H9 (cell line): ENCODE data around the gene ROBO1. TPM values are rescaled to one million over a fixed set of nuclear protein-coding genes. Genes with fewer than 3 reads are reported as not detected.

Source experiments
- DNase-seq: peaks from one replicate; pipeline ENCODE4 v3.0.0-alpha.2; 2017
- H2AFZ ChIP-seq: one replicate; pipeline ENCODE4 v1.6.1; 2013; ENCODE audit warnings: mild to moderate bottlenecking, low read length, control low read depth, moderate library complexity
- H2AK5ac ChIP-seq: 2 replicates; pipeline ENCODE4 v1.6.1; 2013; ENCODE audit warnings: low read length, control low read depth, mixed read lengths; ENCODE audit not compliant: insufficient read length
- H2BK120ac ChIP-seq: one replicate; pipeline ENCODE4 v1.6.1; 2013; ENCODE audit warnings: low read depth, mild to moderate bottlenecking, low read length, control low read depth, inconsistent platforms; ENCODE audit not compliant: poor library complexity, severe bottlenecking
- H2BK12ac ChIP-seq: 2 replicates; pipeline ENCODE4 v1.6.1; 2013; ENCODE audit warnings: low read length, control low read depth, mixed read lengths, low read depth; ENCODE audit not compliant: insufficient read length
- H2BK15ac ChIP-seq: 2 replicates; pipeline ENCODE4 v1.6.1; 2013; ENCODE audit warnings: low read depth, low read length, control low read depth
- H2BK20ac ChIP-seq: one replicate; pipeline ENCODE4 v1.6.1; 2013; ENCODE audit warnings: low read depth, mild to moderate bottlenecking, low read length, control low read depth, inconsistent platforms; ENCODE audit not compliant: poor library complexity, severe bottlenecking
- H2BK5ac ChIP-seq: 2 replicates; pipeline ENCODE4 v1.6.1; 2013; ENCODE audit warnings: low read length, control low read depth, mixed read lengths; ENCODE audit not compliant: insufficient read length
- H3K14ac ChIP-seq: 2 replicates; pipeline ENCODE4 v1.6.1; 2013; ENCODE audit warnings: low read length, control low read depth; ENCODE audit not compliant: insufficient read depth
- H3K18ac ChIP-seq: 2 replicates; pipeline ENCODE4 v1.6.1; 2013; ENCODE audit warnings: low read depth, mild to moderate bottlenecking, mixed read lengths, low read length, control low read depth; ENCODE audit not compliant: insufficient read length
- H3K23ac ChIP-seq: 2 replicates; pipeline ENCODE4 v1.6.1; 2013; ENCODE audit warnings: low read length, control low read depth, mixed read lengths, low read depth; ENCODE audit not compliant: insufficient read length
- H3K23me2 ChIP-seq: 2 replicates; pipeline ENCODE4 v1.6.1; 2013; ENCODE audit warnings: low read depth, mild to moderate bottlenecking, mixed read lengths, low read length, control low read depth; ENCODE audit not compliant: insufficient read length, poor library complexity, severe bottlenecking
- H3K27ac ChIP-seq: 2 replicates; pipeline ENCODE4 v1.5.1; 2013; ENCODE audit warnings: low read length, control low read depth, mixed read lengths, low read depth; ENCODE audit not compliant: insufficient read length
- H3K27me3 ChIP-seq: 2 replicates; pipeline ENCODE4 v1.6.1; 2013; ENCODE audit warnings: low read length, control low read depth, inconsistent platforms; ENCODE audit not compliant: insufficient read depth
- H3K4ac ChIP-seq: 2 replicates; pipeline ENCODE4 v1.6.1; 2013; ENCODE audit warnings: low read depth, mild to moderate bottlenecking, control low read depth, inconsistent platforms, low read length, moderate library complexity
- H3K4me1 ChIP-seq: 2 replicates; pipeline ENCODE4 v1.6.1; 2013; ENCODE audit warnings: low read length, control low read depth, inconsistent platforms; ENCODE audit not compliant: insufficient read depth
- H3K4me2 ChIP-seq: 2 replicates; pipeline ENCODE4 v1.6.1; 2013; ENCODE audit warnings: low read length, control low read depth, mixed read lengths; ENCODE audit not compliant: insufficient read length, insufficient read depth
- H3K56ac ChIP-seq: 2 replicates; pipeline ENCODE4 v1.6.1; 2013; ENCODE audit warnings: low read depth, mild to moderate bottlenecking, mixed read lengths, low read length, control low read depth; ENCODE audit not compliant: insufficient read length
- H3K79me1 ChIP-seq: 2 replicates; pipeline ENCODE4 v1.6.1; 2013; ENCODE audit warnings: low read depth, mild to moderate bottlenecking, moderate library complexity, low read length, control low read depth, inconsistent platforms; ENCODE audit not compliant: insufficient read depth, poor library complexity, severe bottlenecking
- H3K79me2 ChIP-seq: 2 replicates; pipeline ENCODE4 v1.6.1; 2013; ENCODE audit warnings: low read length, control low read depth, inconsistent platforms; ENCODE audit not compliant: insufficient read depth
- H3K9ac ChIP-seq: 2 replicates; pipeline ENCODE4 v1.6.1; 2013; ENCODE audit warnings: low read length, control low read depth, mixed read lengths; ENCODE audit not compliant: insufficient read length; ENCODE audit errors: extremely low read depth
- H3K9me3 ChIP-seq: one replicate; pipeline ENCODE4 v1.6.1; 2013; ENCODE audit warnings: low read depth, low read length, inconsistent platforms; ENCODE audit not compliant: control insufficient read depth
- H3T11ph ChIP-seq: one replicate; pipeline ENCODE4 v1.6.1; 2013; ENCODE audit warnings: mild to moderate bottlenecking, low read length, control low read depth, inconsistent platforms
- H4K20me1 ChIP-seq: one replicate; pipeline ENCODE4 v1.6.1; 2013; ENCODE audit not compliant: control insufficient read depth, insufficient read length, insufficient read depth
- H4K5ac ChIP-seq: 2 replicates; pipeline ENCODE4 v1.6.1; 2013; ENCODE audit warnings: low read depth, mild to moderate bottlenecking, mixed read lengths, low read length, control low read depth; ENCODE audit not compliant: insufficient read length
- H4K8ac ChIP-seq: replicated peaks from 2 replicates; pipeline ENCODE4 v1.6.1; 2013; ENCODE audit warnings: low read length, control low read depth, mixed read lengths, low read depth; ENCODE audit not compliant: insufficient read length
- H4K91ac ChIP-seq: 2 replicates; pipeline ENCODE4 v1.6.1; 2013; ENCODE audit warnings: low read depth, mild to moderate bottlenecking, moderate library complexity, mixed read lengths, low read length, control low read depth; ENCODE audit not compliant: insufficient read length
- H3K27ac Mint-ChIP-seq, 3 experiments: 2 replicates in 2 of 3; 3 replicates in 1 of 3; pipeline ENCODE4 v1.8.0; 2020 to 2021; ENCODE audit warnings: mixed read lengths in 3 of 3, mild to moderate bottlenecking in 1 of 3, moderate library complexity in 1 of 3
- H3K27me3 Mint-ChIP-seq: 2 replicates; pipeline ENCODE4 v1.8.0; 2021; ENCODE audit warnings: low read depth, mild to moderate bottlenecking, moderate library complexity, mixed read lengths
- H3K36me3 Mint-ChIP-seq, 3 experiments: 2 replicates in 2 of 3; 3 replicates in 1 of 3; pipeline ENCODE4 v1.8.0; 2020 to 2021; ENCODE audit warnings: low read depth in 3 of 3, mixed read lengths in 3 of 3; ENCODE audit not compliant: insufficient read depth in 1 of 3
- H3K4me1 Mint-ChIP-seq, 2 experiments: 2 replicates each; pipeline ENCODE4 v1.8.0; 2020; ENCODE audit warnings: mixed read lengths in 2 of 2
- H3K4me3 Mint-ChIP-seq, 2 experiments: 2 replicates in 1 of 2; 3 replicates in 1 of 2; pipeline ENCODE4 v1.8.0; 2020 to 2021; ENCODE audit warnings: mild to moderate bottlenecking in 2 of 2, mixed read lengths in 2 of 2, moderate library complexity in 1 of 2
- H3K9me3 Mint-ChIP-seq, 2 experiments: 2 replicates in 1 of 2; 3 replicates in 1 of 2; pipeline ENCODE4 v1.8.0; 2020; ENCODE audit warnings: mild to moderate bottlenecking in 2 of 2, mixed read lengths in 2 of 2, moderate library complexity in 1 of 2
- WGBS: extraction: QIAGEN DNeasy Blood & Tissue Kit; methylation state at CpG from one replicate; pipeline ENCODE4 v1.1.7; 2013; ENCODE audit warnings: missing lambda C conversion rate, low lambda C conversion rate, mixed read lengths; ENCODE audit not compliant: insufficient read length; ENCODE audit errors: extremely low coverage; 5-methylcytosine and 5-hydroxymethylcytosine counted together
- total RNA-seq: library from RNA; stranded (reverse); gene quantifications from 2 replicates; pipeline ENCODE4 v1.2.1, GENCODE V29; 2021
- TF ChIP-seq, protein P1 (sequence below): fragments of 200-600 bp; sonication (generic); conservative IDR thresholded peaks from 3 replicates; pipeline ENCODE4 v1.8.0; 2021; ENCODE audit warnings: antibody characterized with exemption, mild to moderate bottlenecking

Gene ROBO1
- total RNA-seq, 1 experiment from 2014 or later: 62.7 TPM

GRCh38 chr3:78906930-78907329, 860.9 kb downstream of the ROBO1 start:
- no peak overlapping the region for H3K27ac Mint-ChIP-seq
- WGBS: no CpG with 5 or more reads among the region's 1 CpG
- no peak overlapping the region for H4K8ac ChIP-seq

More at GRCh38 chr3:78906930-78907329, 860.9 kb downstream of the ROBO1 start:
- H2AK5ac ChIP-seq: no peak overlapping the region
- peaks cover 3% of the 10 kb centered on the region for H3K79me1 ChIP-seq
- H2BK120ac ChIP-seq: no peak overlapping the region
- no peaks in the 10 kb centered on the region for H3K9me3 ChIP-seq
- H3K56ac ChIP-seq: no peak overlapping the region
- DNase-seq: no peak
- H3K4me1 Mint-ChIP-seq: peaks cover 7 to 9% of the 10 kb centered on the region in 2 experiments
- H3K79me2 ChIP-seq: no peaks in the 10 kb centered on the region; the same call in 1 of the 2 replicates
- no peak overlapping the region for H3T11ph ChIP-seq
- no peaks in the 10 kb centered on the region for H3K27me3 Mint-ChIP-seq
- H3K36me3 Mint-ChIP-seq: peaks cover 0 to 4% (median 0%) of the 10 kb centered on the region in 3 experiments; a peak in 1 of 7 replicates
- no peak overlapping the region for H3K9ac ChIP-seq
- H3K4me2 ChIP-seq: no peak overlapping the region
- H2BK15ac ChIP-seq: no peak overlapping the region
- no peak overlapping the region for H3K4ac ChIP-seq
- no peaks in the 10 kb centered on the region for H3K23me2 ChIP-seq
- H2AFZ ChIP-seq: no peak overlapping the region
- no peaks in the 10 kb centered on the region for H3K27me3 ChIP-seq
- H3K4me1 ChIP-seq: no peaks in the 10 kb centered on the region
- H4K20me1 ChIP-seq: no peaks in the 10 kb centered on the region
- no peak overlapping the region for H3K4me3 Mint-ChIP-seq
- H4K5ac ChIP-seq: no peak overlapping the region
- H4K91ac ChIP-seq: no peak overlapping the region
- H3K9me3 Mint-ChIP-seq: no peaks in the 10 kb centered on the region
- H2BK5ac ChIP-seq: no peak overlapping the region
- no peak overlapping the region for H3K23ac ChIP-seq
- TF ChIP-seq, protein P1, sequence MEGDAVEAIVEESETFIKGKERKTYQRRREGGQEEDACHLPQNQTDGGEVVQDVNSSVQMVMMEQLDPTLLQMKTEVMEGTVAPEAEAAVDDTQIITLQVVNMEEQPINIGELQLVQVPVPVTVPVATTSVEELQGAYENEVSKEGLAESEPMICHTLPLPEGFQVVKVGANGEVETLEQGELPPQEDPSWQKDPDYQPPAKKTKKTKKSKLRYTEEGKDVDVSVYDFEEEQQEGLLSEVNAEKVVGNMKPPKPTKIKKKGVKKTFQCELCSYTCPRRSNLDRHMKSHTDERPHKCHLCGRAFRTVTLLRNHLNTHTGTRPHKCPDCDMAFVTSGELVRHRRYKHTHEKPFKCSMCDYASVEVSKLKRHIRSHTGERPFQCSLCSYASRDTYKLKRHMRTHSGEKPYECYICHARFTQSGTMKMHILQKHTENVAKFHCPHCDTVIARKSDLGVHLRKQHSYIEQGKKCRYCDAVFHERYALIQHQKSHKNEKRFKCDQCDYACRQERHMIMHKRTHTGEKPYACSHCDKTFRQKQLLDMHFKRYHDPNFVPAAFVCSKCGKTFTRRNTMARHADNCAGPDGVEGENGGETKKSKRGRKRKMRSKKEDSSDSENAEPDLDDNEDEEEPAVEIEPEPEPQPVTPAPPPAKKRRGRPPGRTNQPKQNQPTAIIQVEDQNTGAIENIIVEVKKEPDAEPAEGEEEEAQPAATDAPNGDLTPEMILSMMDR: no peak
- H2BK20ac ChIP-seq: no peak overlapping the region
- no peak overlapping the region for H3K18ac ChIP-seq
- H3K14ac ChIP-seq: no peak overlapping the region
- no peak overlapping the region for H2BK12ac ChIP-seq
- H3K27ac ChIP-seq: no peak overlapping the region
